Measurements from ENCODE around the gene PIGS.

PIGS gene

DNA sequence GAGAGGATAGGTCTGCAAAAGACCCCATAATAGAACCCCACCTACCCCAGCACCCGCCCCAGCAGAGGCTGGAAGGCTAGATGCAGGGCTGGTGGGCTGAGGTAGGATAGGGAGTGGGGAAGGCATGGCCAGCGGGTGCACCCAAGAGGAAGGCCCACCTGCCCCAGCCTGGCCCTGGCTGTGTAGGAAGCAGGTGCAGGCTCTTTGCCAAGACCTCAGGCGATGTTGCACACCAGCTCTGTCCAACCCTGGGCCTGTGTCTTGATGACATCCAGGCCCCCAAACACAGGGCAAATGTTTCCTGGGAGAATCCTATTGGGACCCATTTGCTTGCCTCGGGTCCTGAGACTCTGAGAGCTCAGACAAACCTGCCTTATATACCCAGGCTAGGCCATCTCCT, 31.1 kb downstream of the PIGS start:
- H3K27me3 ChIP-seq (replicated peaks in 2 of 5; ENCODE audit: control insufficient read depth in 4 of 5, insufficient read depth in 5 of 5, low read length in 4 of 5): no peaks in the 10 kb centered on the region
- no peaks in the 10 kb centered on the region for H3K9me3 ChIP-seq (ENCODE audit: control extremely low read depth in 1 of 5, control insufficient read depth in 4 of 5, insufficient read depth in 2 of 5, low read depth in 1 of 5, low read length in 4 of 5)
- H3K4me1 ChIP-seq (ENCODE audit: control extremely low read depth in 1 of 4, control insufficient read depth in 4 of 4, insufficient read depth in 4 of 4, low read length in 3 of 4): no peaks in the 10 kb centered on the region
- ChIA-PET CTCF (interaction anchor here (0.9 to 19.4 kb wide), 9 partner anchors 9 to 54 kb away, joined by 3 to 260 read pairs (median 4); no protein-coding TSS in a partner anchor), POLR2A (no interaction called here)
- no peak for DNase-seq
- WGBS (ENCODE audit: insufficient coverage): 93% methylated on average over 3 of the region's 4 CpGs
- no peak overlapping the region for H3K4me3 ChIP-seq (ENCODE audit: control insufficient read depth in 1 of 7, extremely low read depth in 1 of 7, insufficient read depth in 4 of 7, low read depth in 2 of 7, low read length in 6 of 7)
- no peak overlapping the region for H3K27ac ChIP-seq (ENCODE audit: insufficient read depth in 1 of 2, low read depth in 1 of 2, low read length in 2 of 2, poor library complexity in 1 of 2, severe bottlenecking in 2 of 2)
- no peaks in the 10 kb centered on the region for H3K36me3 ChIP-seq (ENCODE audit: control insufficient read depth in 4 of 4, insufficient read depth in 4 of 4, low read length in 3 of 4)

DNA sequence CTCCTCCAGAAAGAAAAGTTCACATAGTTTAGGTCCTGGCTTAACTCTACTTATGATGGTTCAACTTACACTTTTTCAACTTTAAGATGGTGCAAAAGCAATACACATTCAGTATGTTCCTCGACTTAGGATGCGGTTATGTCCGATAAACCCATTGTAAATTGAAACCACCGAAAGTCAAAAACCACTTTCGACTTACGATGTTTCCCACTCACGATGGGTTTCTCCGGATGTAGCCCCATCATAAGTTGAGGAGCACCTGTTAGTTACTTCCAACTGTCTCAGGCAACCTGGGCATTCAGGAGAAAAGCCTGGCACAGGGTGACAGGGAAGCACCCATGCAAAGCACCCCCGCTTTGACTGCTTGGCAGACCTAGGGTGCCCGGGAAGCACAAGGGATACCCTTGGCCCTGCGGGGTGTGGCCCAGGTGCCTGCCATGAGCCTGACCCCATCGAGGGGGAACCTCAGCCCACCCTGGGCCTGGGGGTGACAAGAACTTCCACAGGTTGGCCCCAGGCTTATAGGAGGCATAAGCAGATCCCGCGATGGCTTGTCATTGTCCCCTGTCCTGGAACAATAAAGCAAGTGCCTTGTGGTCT, 32.9 kb downstream of the PIGS start:
- H3K9me3 ChIP-seq (ENCODE audit: control extremely low read depth in 1 of 5, control insufficient read depth in 4 of 5, insufficient read depth in 2 of 5, low read depth in 1 of 5, low read length in 4 of 5): no peaks in the 10 kb centered on the region
- WGBS (ENCODE audit: insufficient coverage): 90% methylated on average over 14 of the region's 14 CpGs
- POLR2A ChIA-PET: interaction anchor here (0.7 kb wide), 1 partner anchor 29 kb away, joined by 3 read pairs; no protein-coding TSS in a partner anchor
- H3K4me3 ChIP-seq (ENCODE audit: control insufficient read depth in 1 of 7, extremely low read depth in 1 of 7, insufficient read depth in 4 of 7, low read depth in 2 of 7, low read length in 6 of 7): no peak overlapping the region
- no peaks in the 10 kb centered on the region for H3K27me3 ChIP-seq (replicated peaks in 2 of 5; ENCODE audit: control insufficient read depth in 4 of 5, insufficient read depth in 5 of 5, low read length in 4 of 5)
- no peak overlapping the region for H3K27ac ChIP-seq (ENCODE audit: insufficient read depth in 1 of 2, low read depth in 1 of 2, low read length in 2 of 2, poor library complexity in 1 of 2, severe bottlenecking in 2 of 2)
- H3K4me1 ChIP-seq (ENCODE audit: control extremely low read depth in 1 of 4, control insufficient read depth in 4 of 4, insufficient read depth in 4 of 4, low read length in 3 of 4): no peaks in the 10 kb centered on the region
- CTCF ChIA-PET: interaction anchor here (1.1 to 19.4 kb wide), 3 partner anchors 9 to 42 kb away, joined by 7 to 260 read pairs (median 23); no protein-coding TSS in a partner anchor
- no peak for DNase-seq
- no peaks in the 10 kb centered on the region for H3K36me3 ChIP-seq (ENCODE audit: control insufficient read depth in 4 of 4, insufficient read depth in 4 of 4, low read length in 3 of 4)

DNA sequence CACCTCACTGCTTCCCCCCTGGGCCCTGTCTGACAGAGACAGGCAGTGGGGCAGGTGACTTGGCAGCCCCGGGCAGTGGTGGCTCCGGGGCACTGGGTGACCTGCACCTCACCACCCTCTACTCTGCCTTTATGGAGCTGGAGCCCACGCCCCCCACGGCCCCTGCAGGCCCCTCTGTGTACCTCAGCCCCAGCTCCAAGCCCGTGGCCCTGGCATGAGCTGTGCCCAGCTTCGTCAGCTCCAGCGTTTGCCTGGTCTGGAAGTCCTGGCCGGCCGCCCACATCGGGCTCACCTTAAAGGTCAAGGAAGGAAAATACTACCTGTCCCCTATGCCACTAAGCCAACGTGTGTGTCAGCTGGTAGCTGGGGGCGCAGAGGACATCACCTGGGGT, 34.1 kb downstream of the PIGS start:
- WGBS (ENCODE audit: insufficient coverage): 95% methylated on average over 10 of the region's 12 CpGs
- Histone ChIP-seq H3K27ac (ENCODE audit: insufficient read depth in 1 of 2, low read depth in 1 of 2, low read length in 2 of 2, poor library complexity in 1 of 2, severe bottlenecking in 2 of 2) (no peak overlapping the region), H3K9me3 (ENCODE audit: control extremely low read depth in 1 of 5, control insufficient read depth in 4 of 5, insufficient read depth in 2 of 5, low read depth in 1 of 5, low read length in 4 of 5) (no peaks in the 10 kb centered on the region), H3K4me1 (ENCODE audit: control extremely low read depth in 1 of 4, control insufficient read depth in 4 of 4, insufficient read depth in 4 of 4, low read length in 3 of 4) (no peaks in the 10 kb centered on the region), H3K27me3 (replicated peaks in 2 of 5; ENCODE audit: control insufficient read depth in 4 of 5, insufficient read depth in 5 of 5, low read length in 4 of 5) (no peaks in the 10 kb centered on the region), H3K36me3 (ENCODE audit: control insufficient read depth in 4 of 4, insufficient read depth in 4 of 4, low read length in 3 of 4) (no peaks in the 10 kb centered on the region), H3K4me3 (ENCODE audit: control insufficient read depth in 1 of 7, extremely low read depth in 1 of 7, insufficient read depth in 4 of 7, low read depth in 2 of 7, low read length in 6 of 7) (no peak overlapping the region)
- ChIA-PET CTCF (interaction anchor here (1.1 to 19.4 kb wide), 5 partner anchors 10 to 118 kb away, joined by 3 to 260 read pairs (median 8); no protein-coding TSS in a partner anchor), POLR2A (no interaction called here)
- DNase-seq: no peak

DNA sequence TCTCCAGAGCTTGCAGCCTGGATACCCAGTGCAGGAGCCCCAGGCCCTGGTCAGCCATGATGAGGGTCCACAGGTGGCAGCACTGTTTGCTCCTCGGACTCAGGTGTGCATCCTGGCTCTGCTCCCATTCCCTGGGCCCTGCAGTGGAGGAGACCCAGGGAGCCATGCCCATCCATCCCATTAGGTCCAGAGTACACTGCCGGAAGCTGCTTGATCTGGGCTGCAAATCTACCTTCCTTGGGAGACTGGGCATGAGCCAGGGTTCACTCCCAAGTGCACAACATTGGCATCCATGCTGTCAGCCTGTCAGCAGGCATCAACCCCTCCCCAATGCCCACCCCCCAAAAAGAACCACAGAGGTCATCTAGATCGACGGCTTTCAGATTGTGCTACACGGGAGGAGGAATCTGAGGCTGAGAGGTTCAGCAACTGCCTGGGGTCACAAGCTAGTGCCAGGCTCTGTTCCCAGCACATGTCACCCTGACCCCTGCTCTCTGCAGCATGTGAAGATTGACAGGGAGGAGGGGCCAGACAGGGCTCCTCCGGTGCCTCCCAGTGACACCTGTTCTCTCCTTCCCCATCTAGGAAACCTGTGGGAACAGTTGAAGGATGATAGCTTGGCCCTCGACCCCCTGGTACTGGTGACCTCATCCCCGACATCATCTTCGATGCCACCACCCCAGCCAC, 34.6 kb downstream of the PIGS start:
- Histone ChIP-seq H3K4me3 (ENCODE audit: control insufficient read depth in 1 of 7, extremely low read depth in 1 of 7, insufficient read depth in 4 of 7, low read depth in 2 of 7, low read length in 6 of 7) (no peak overlapping the region), H3K27me3 (replicated peaks in 2 of 5; ENCODE audit: control insufficient read depth in 4 of 5, insufficient read depth in 5 of 5, low read length in 4 of 5) (no peaks in the 10 kb centered on the region), H3K9me3 (ENCODE audit: control extremely low read depth in 1 of 5, control insufficient read depth in 4 of 5, insufficient read depth in 2 of 5, low read depth in 1 of 5, low read length in 4 of 5) (no peaks in the 10 kb centered on the region), H3K36me3 (ENCODE audit: control insufficient read depth in 4 of 4, insufficient read depth in 4 of 4, low read length in 3 of 4) (no peaks in the 10 kb centered on the region), H3K27ac (ENCODE audit: insufficient read depth in 1 of 2, low read depth in 1 of 2, low read length in 2 of 2, poor library complexity in 1 of 2, severe bottlenecking in 2 of 2) (no peak overlapping the region), H3K4me1 (ENCODE audit: control extremely low read depth in 1 of 4, control insufficient read depth in 4 of 4, insufficient read depth in 4 of 4, low read length in 3 of 4) (no peaks in the 10 kb centered on the region)
- CTCF ChIA-PET: interaction anchor here (1.3 to 19.4 kb wide), 4 partner anchors 10 to 118 kb away, joined by 3 to 260 read pairs (median 16); no protein-coding TSS in a partner anchor
- DNase-seq: no peak
- WGBS (ENCODE audit: insufficient coverage): 97% methylated on average over 6 of the region's 9 CpGs
- POLR2A ChIA-PET: interaction anchor here (2.1 kb wide), 1 partner anchor 17 kb away, joined by 7 read pairs; no protein-coding TSS in a partner anchor

DNA sequence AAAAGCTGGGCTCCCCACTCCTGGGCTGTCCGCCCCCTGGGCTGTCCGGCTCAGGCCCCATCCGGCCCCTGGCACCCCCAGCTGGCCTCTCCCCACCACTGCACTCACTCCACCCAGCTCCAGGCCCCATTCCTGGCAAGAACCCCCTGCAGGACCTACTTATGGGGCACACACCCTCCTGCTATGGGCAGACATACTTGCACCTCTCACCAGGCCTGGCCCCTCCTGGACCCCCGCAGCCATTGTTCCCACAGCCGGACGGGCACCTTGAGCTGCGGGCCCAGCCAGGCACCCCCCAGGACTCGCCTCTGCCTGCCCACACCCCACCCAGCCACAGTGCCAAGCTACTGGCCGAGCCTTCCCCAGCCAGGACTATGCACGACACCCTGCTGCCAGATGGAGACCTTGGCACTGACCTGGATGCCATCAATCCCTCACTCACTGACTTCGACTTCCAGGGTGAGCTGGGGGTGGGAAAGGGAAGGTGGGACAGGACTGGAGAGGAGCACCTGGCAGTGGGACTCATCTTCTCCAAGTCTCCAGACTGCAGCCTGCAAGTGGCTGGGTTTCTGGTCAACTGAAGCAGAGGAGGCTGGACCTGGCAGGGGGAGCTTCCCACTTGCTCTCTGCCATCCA, 36.5 kb downstream of the PIGS start:
- H3K27ac ChIP-seq (ENCODE audit: insufficient read depth in 1 of 2, low read depth in 1 of 2, low read length in 2 of 2, poor library complexity in 1 of 2, severe bottlenecking in 2 of 2): no peak overlapping the region
- no peaks in the 10 kb centered on the region for H3K36me3 ChIP-seq (ENCODE audit: control insufficient read depth in 4 of 4, insufficient read depth in 4 of 4, low read length in 3 of 4)
- no peak for DNase-seq
- CTCF ChIA-PET: interaction anchor here (1.1 to 19.4 kb wide), 5 partner anchors 8 to 49 kb away, joined by 3 to 260 read pairs (median 8); no protein-coding TSS in a partner anchor
- H3K4me1 ChIP-seq (ENCODE audit: control extremely low read depth in 1 of 4, control insufficient read depth in 4 of 4, insufficient read depth in 4 of 4, low read length in 3 of 4): no peaks in the 10 kb centered on the region
- 93% methylated on average over 6 of the region's 11 CpGs for WGBS (ENCODE audit: insufficient coverage)
- no peak overlapping the region for H3K4me3 ChIP-seq (ENCODE audit: control insufficient read depth in 1 of 7, extremely low read depth in 1 of 7, insufficient read depth in 4 of 7, low read depth in 2 of 7, low read length in 6 of 7)
- POLR2A ChIA-PET: interaction anchor here (2.1 kb wide), 1 partner anchor 15 kb away, joined by 7 read pairs; no protein-coding TSS in a partner anchor
- no peaks in the 10 kb centered on the region for H3K9me3 ChIP-seq (ENCODE audit: control extremely low read depth in 1 of 5, control insufficient read depth in 4 of 5, insufficient read depth in 2 of 5, low read depth in 1 of 5, low read length in 4 of 5)
- H3K27me3 ChIP-seq (replicated peaks in 2 of 5; ENCODE audit: control insufficient read depth in 4 of 5, insufficient read depth in 5 of 5, low read length in 4 of 5): no peaks in the 10 kb centered on the region

DNA sequence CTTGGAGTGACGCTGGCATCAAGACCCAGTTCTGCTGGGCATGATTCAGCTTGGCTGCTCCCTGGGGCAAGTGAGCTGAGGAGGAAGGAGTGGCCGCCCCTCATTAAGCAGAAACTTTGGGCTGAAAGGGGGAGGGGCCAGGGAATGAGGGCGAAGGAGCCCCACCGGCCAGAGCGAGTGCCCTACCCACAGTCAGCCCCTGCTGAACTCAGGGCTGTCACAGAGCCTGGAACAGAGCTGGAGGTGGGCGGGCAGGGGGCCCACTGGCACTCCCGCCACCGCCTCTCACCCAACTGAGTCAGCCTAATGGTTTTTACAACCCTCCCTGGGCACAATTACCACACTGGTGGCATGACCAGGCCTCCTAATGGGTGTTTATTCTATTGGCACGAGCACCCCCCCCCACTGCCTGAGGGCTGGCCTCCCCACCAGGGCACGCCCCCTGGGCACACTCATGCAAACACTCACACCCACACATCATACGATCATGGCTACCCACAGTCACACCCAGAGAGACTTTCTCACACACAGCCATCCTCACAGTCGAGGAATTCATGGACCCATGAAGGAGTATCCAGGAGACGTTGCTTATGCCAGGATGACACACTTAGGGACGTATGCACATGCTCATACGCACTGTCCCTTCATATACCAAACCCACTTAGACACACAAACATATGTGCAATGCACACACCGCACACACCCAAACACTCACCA, 38.1 kb downstream of the PIGS start:
- Histone ChIP-seq H3K27ac (ENCODE audit: insufficient read depth in 1 of 2, low read depth in 1 of 2, low read length in 2 of 2, poor library complexity in 1 of 2, severe bottlenecking in 2 of 2) (no peak overlapping the region), H3K4me3 (ENCODE audit: control insufficient read depth in 1 of 7, extremely low read depth in 1 of 7, insufficient read depth in 4 of 7, low read depth in 2 of 7, low read length in 6 of 7) (no peak overlapping the region), H3K27me3 (replicated peaks in 2 of 5; ENCODE audit: control insufficient read depth in 4 of 5, insufficient read depth in 5 of 5, low read length in 4 of 5) (no peaks in the 10 kb centered on the region), H3K9me3 (ENCODE audit: control extremely low read depth in 1 of 5, control insufficient read depth in 4 of 5, insufficient read depth in 2 of 5, low read depth in 1 of 5, low read length in 4 of 5) (no peaks in the 10 kb centered on the region), H3K4me1 (ENCODE audit: control extremely low read depth in 1 of 4, control insufficient read depth in 4 of 4, insufficient read depth in 4 of 4, low read length in 3 of 4) (no peaks in the 10 kb centered on the region), H3K36me3 (ENCODE audit: control insufficient read depth in 4 of 4, insufficient read depth in 4 of 4, low read length in 3 of 4) (no peaks in the 10 kb centered on the region)
- 93% methylated on average over 13 of the region's 16 CpGs for WGBS (ENCODE audit: insufficient coverage)
- POLR2A ChIA-PET: no interaction called here
- DNase-seq: no peak
- CTCF ChIA-PET: interaction anchor here (19.4 kb wide), 1 partner anchor 36 kb away, joined by 260 read pairs; no protein-coding TSS in a partner anchor

All from common myeloid progenitor, CD34-positive (primary cell).